Muscle of arm (tissue), 12 donors: ENCODE results near the gene TFR2. TPM values are rescaled to one million over a fixed set of nuclear protein-coding genes. Genes with fewer than 3 reads are reported as not detected.

ENCODE experiments used
- DNase-seq: peaks from one replicate; pipeline ENCODE4 v3.0.0-alpha.2; 2013
- polyA plus RNA-seq, 12 donors: library from polyadenylated mRNA; unstranded; fragments of 120-200 nt; gene quantifications; one replicate each; pipeline ENCODE4 v1.2.1, GENCODE V29; 2013; ENCODE audit not compliant: insufficient read length in 12 of 12

Gene TFR2
- polyA plus RNA-seq, 12 donors, result 0.23 to 2.3 (median 0.72) TPM; not detected in 2

GRCh38 chr7:100614308-100614861, 27.0 kb downstream of the TFR2 start:
- DNase-seq, result no peak

GRCh38 chr7:100613412-100614175, 27.8 kb downstream of the TFR2 start:
- no peak for DNase-seq

DNA sequence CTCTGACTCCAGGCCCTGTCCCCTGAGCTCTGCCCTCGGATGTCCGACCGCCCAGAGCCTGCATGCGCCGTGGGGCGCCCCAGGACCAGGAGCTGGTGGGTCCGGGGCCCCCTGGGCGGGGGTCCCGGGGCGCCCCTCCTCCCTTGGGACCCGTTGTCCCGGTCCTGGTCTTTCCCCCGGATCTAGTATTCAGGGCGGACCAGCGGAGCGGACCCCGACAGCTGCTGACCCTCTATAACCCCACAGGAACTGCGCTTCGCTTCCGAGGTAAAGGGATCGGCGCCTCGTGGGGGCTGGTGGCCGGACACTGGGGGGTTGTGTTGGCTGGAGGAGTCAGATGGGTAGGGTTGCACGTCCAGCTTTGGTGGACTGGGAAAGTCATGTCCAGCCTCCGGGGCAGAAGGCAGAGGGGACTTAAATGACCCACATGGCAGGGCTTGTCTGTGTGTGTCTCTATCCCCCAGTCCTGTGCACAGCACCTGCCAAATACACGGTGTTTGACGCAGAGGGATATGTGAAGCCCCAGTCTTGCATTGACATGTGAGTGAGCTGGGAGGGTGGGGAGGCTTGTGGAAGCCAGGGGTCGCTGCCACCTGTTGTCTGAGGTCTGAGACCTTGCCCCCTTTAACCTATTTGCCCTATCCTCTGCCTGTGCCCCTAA, 28.5 kb downstream of the TFR2 start:
- DNase-seq, result no peak

GRCh38 chr7:100611983-100612729, 29.2 kb downstream of the TFR2 start, which contains the start of gene MOSPD3:
MOSPD3 (plus strand) TSS chr7:100612540; CDS start chr7:100612792, 252 bp downstream.
- peak; percentile 100 for DNase-seq

DNA sequence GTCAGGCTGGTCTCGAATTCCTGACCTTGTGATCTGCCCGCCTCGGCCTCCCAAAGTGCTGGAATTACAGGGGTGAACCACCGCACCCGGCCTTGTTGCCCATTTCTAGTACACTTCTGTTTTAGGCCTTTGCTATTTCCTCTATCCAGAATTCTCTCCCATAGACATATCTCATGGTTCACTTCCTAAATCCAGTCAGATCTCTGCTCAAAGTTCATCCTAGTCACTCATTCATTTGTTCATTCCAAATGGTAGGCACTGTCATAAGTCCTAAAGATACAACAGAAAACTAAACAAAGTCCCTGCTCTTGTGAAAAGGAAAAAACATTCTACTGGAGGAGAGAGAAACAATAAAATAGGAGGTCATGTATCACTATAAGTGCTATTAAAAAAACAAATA, 31.4 kb downstream of the TFR2 start:
- DNase-seq, result no peak

GRCh38 chr7:100607111-100607510, 34.2 kb downstream of the TFR2 start:
- DNase-seq, result no peak

GRCh38 chr7:100606313-100606712, 35.0 kb downstream of the TFR2 start:
- DNase-seq, result no peak

GRCh38 chr7:100604976-100605911, 36.1 kb downstream of the TFR2 start:
- no peak for DNase-seq

DNA sequence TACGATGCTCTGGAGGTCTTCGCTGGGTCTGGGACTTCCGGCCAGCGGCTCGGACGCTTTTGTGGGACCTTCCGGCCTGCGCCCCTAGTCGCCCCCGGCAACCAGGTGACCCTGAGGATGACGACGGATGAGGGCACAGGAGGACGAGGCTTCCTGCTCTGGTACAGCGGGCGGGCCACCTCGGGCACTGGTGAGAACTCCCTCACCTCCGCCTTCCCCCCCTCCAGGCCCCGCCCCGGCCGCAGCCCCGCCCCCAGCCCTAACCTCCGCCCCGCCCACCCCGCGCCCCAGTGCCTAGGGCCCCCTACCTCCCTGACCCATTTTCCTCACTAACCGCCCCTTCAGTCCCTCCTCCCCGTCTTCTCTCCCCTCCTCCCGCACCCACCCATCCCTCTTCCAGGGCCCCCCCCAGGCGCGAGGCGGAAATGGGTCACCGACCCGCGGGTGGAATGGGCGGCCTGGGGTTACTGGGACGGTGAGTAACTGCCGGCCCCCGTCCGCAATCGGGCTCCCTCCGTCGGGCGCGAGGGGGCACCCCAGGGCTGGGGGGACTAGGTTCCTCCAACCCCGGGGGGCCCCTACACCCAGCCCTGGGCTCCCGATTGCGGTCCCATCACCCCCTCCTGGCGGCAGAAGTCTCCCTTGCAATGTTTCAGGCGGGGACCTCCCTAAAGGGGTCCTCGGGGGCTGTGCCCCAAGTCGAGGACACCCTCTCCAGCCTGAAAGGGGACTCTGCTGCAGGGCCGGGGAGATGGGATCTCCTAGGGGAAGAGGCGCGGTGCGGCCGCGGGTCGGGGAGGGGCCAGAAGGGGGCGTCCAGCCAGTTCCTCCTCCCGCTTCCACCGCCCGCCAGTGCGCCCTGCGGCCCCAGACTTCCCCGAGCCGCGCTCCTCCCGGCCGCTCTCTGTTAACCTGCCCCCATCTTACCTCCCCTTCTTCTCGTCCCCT, 37.0 kb downstream of the TFR2 start:
- DNase-seq, result peak; percentile 67

DNA sequence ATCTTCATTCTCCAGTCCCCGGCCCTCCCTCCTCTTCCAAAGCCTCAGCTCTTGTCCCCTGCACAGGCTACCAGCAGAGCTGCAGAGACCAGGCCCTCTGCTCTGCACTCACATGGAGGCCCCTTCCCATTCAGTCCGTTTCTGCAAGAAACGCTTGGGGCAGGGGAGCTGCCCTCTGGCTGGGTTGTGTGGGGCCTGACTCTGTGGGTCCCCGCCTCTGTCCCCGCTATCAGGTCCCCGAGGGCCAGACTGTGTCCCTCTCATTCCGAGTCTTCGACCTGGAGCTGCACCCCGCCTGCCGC, 37.7 kb downstream of the TFR2 start:
- DNase-seq, result no peak

- DNase-seq, result peak; percentile 88
These were observed 38.2 kb downstream of the TFR2 start for GRCh38 chr7:100602889-100603725.

GRCh38 chr7:100600730-100601038, 40.7 kb downstream of the TFR2 start:
- no peak for DNase-seq

GRCh38 chr7:100599911-100600729, 41.2 kb downstream of the TFR2 start:
- no peak for DNase-seq

GRCh38 chr7:100598425-100598824, 42.9 kb downstream of the TFR2 start:
- no peak for DNase-seq

DNA sequence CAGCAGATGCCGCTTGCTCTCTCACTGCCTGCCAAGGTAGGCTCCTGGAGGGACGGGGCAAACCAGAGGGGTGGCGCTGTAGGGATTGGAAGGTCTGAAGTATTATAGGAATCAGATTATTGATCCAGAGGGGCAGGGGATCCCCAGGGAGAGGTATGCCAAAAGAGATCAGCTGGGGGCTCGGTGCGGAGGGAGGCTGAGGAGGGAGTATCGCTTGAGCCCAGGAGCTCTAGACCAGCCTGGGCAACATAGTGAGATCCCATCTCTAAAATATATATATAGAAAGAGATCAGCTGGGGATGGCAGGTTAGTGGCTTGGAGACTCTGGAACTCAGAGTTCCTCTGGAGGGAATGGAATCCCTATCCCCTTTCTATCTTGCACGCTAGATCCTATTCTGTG, 46.2 kb downstream of the TFR2 start:
- DNase-seq, result no peak

GRCh38 chr7:100591596-100591995, 49.8 kb downstream of the TFR2 start:
- DNase-seq, result no peak

DNA sequence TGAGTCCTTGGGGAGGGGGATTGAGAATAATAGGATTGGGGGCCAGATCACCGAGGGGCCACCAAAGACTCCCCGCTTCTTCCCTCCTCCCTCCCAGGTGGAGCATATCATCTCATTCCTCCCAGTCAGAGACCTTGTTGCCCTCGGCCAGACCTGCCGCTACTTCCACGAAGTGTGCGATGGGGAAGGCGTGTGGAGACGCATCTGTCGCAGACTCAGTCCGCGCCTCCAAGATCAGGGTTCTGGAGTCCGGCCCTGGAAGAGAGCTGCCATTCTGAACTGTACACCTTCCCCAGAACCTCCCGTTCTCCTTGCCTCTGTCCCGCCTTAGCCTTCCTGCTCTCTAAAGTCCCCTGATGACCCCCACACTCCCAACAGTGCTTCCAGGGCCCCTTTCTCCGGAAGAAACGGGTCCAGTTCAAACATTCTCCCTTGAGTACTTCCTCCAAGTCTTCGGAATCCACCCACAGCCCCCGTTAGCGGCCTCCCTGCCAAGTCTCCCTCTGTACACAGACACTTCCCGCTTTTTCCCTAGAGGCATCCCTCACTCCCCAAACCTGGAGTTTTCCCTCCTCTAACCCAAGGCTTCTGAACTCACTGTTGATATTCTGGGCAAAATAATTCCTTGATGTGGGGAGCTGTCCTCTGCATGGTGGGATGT, 51.1 kb downstream of the TFR2 start:
- no peak for DNase-seq
